ENCODE data around the gene MARCKS. TPM values are rescaled to one million over a fixed set of nuclear protein-coding genes. Genes with fewer than 3 reads are reported as not detected.

Gene MARCKS
- total RNA-seq, 1 donor from 2014 or later: 158 TPM

DNA sequence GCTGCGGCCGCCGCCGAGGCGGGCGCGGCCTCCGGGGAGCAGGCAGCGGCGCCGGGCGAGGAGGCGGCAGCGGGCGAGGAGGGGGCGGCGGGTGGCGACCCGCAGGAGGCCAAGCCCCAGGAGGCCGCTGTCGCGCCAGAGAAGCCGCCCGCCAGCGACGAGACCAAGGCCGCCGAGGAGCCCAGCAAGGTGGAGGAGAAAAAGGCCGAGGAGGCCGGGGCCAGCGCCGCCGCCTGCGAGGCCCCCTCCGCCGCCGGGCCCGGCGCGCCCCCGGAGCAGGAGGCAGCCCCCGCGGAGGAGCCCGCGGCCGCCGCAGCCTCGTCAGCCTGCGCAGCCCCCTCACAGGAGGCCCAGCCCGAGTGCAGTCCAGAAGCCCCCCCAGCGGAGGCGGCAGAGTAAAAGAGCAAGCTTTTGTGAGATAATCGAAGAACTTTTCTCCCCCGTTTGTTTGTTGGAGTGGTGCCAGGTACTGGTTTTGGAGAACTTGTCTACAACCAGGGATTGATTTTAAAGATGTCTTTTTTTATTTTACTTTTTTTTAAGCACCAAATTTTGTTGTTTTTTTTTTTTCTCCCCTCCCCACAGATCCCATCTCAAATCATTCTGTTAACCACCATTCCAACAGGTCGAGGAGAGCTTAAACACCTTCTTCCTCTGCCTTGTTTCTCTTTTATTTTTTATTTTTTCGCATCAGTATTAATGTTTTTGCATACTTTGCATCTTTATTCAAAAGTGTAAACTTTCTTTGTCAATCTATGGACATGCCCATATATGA lies 3.2 kb downstream of the MARCKS start:
- TF ChIP-seq, protein P1, sequence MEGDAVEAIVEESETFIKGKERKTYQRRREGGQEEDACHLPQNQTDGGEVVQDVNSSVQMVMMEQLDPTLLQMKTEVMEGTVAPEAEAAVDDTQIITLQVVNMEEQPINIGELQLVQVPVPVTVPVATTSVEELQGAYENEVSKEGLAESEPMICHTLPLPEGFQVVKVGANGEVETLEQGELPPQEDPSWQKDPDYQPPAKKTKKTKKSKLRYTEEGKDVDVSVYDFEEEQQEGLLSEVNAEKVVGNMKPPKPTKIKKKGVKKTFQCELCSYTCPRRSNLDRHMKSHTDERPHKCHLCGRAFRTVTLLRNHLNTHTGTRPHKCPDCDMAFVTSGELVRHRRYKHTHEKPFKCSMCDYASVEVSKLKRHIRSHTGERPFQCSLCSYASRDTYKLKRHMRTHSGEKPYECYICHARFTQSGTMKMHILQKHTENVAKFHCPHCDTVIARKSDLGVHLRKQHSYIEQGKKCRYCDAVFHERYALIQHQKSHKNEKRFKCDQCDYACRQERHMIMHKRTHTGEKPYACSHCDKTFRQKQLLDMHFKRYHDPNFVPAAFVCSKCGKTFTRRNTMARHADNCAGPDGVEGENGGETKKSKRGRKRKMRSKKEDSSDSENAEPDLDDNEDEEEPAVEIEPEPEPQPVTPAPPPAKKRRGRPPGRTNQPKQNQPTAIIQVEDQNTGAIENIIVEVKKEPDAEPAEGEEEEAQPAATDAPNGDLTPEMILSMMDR (IDR thresholded peaks at IDR 0.05; ENCODE audit: unreplicated experiment): no peak
- Mint-ChIP-seq H3K27me3 (no peaks in the 10 kb centered on the region), H3K4me1 (ENCODE audit: low read depth) (peaks cover 21% of the 10 kb centered on the region), H3K9me3 (ENCODE audit: low read depth) (no peaks in the 10 kb centered on the region), H3K4me3 (ENCODE audit: low read depth) (peak overlapping the region; percentile 76), H3K27ac (peak overlapping the region; percentile 82), H3K36me3 (ENCODE audit: insufficient read depth) (peaks cover 19% of the 10 kb centered on the region)
- DNase-seq (ENCODE audit: low spot score, unreplicated experiment): peak; percentile 15

DNA sequence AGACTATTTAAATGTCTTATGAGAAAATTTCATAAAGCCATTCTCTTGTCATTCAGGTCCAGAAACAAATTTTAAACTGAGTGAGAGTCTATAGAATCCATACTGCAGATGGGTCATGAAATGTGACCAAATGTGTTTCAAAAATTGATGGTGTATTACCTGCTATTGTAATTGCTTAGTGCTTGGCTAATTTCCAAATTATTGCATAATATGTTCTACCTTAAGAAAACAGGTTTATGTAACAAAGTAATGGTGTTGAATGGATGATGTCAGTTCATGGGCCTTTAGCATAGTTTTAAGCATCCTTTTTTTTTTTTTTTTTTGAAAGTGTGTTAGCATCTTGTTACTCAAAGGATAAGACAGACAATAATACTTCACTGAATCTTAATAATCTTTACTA lies 5.0 kb downstream of the MARCKS start:
- H3K9me3 Mint-ChIP-seq (ENCODE audit: low read depth): no peaks in the 10 kb centered on the region
- no peak for DNase-seq (ENCODE audit: low spot score, unreplicated experiment)
- H3K4me3 Mint-ChIP-seq (ENCODE audit: low read depth): no peak overlapping the region
- peaks cover 17% of the 10 kb centered on the region for H3K4me1 Mint-ChIP-seq (ENCODE audit: low read depth)
- H3K27me3 Mint-ChIP-seq: no peaks in the 10 kb centered on the region
- H3K27ac Mint-ChIP-seq: no peak overlapping the region
- TF ChIP-seq, protein P1 (IDR thresholded peaks at IDR 0.05; ENCODE audit: unreplicated experiment): no peak
- peaks cover 19% of the 10 kb centered on the region for H3K36me3 Mint-ChIP-seq (ENCODE audit: insufficient read depth)

GRCh38 chr6:113870917-113871316 lies 13.8 kb downstream of the MARCKS start:
- DNase-seq (ENCODE audit: low spot score, unreplicated experiment): no peak
- H3K36me3 Mint-ChIP-seq (ENCODE audit: insufficient read depth): no peaks in the 10 kb centered on the region
- H3K27ac Mint-ChIP-seq: no peak overlapping the region
- no peak overlapping the region for H3K4me3 Mint-ChIP-seq (ENCODE audit: low read depth)
- TF ChIP-seq, protein P1 (IDR thresholded peaks at IDR 0.05; ENCODE audit: unreplicated experiment): no peak
- H3K9me3 Mint-ChIP-seq (ENCODE audit: low read depth): no peaks in the 10 kb centered on the region
- no peaks in the 10 kb centered on the region for H3K27me3 Mint-ChIP-seq
- peaks cover 2% of the 10 kb centered on the region for H3K4me1 Mint-ChIP-seq (ENCODE audit: low read depth)

DNA sequence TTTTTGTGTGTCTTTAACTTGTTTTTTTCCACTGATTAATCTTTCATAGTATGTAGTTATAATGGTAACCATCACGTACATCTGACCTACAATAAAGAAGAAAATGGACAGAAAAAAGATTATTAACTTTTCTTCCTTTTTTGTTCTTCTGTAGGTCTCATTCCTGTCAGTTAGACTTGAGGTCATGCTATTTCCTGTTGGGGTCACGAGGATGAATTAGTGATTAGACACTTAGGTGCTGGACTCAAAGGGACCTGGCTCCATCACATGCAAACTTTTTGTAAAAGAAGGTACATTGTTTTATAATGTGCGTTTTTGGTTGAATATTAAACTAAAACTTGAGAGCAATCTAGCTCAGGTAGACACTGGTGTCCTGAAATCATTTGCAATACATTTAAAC lies 14.8 kb downstream of the MARCKS start:
- TF ChIP-seq, protein P1 (IDR thresholded peaks at IDR 0.05; ENCODE audit: unreplicated experiment): no peak
- no peak overlapping the region for H3K27ac Mint-ChIP-seq
- no peak overlapping the region for H3K4me3 Mint-ChIP-seq (ENCODE audit: low read depth)
- H3K27me3 Mint-ChIP-seq: no peaks in the 10 kb centered on the region
- H3K9me3 Mint-ChIP-seq (ENCODE audit: low read depth): no peaks in the 10 kb centered on the region
- H3K36me3 Mint-ChIP-seq (ENCODE audit: insufficient read depth): no peaks in the 10 kb centered on the region
- peaks cover 2% of the 10 kb centered on the region for H3K4me1 Mint-ChIP-seq (ENCODE audit: low read depth)
- DNase-seq (ENCODE audit: low spot score, unreplicated experiment): no peak

DNA sequence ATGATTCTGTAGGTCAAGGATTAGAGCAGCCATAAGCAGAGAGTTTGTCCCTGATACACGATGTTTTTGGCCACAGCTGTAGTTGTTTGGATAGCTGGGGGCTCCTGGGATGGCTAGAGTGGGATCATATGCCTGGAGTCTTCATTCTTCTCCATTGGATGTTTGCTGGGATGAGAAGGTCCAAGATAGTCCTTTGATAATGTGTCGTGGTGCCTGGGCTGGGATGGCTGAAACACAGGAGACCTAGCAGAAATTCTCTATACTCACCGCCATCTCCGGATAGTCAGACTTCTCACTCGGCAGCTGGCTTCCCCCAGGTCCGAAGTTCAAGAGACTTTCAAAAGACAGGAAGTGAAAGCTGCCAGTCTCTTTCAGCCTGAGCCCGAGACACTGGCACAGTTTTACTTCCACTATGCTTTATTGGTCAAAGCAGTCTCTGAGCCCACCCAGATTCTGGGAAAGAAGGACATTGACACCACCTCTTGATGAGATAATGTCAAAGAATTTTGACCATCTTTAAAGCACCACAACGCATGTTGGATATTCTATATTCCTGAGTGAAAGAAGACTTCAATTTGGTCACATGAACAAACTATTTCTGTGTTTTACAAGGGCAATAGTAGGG lies 16.0 kb downstream of the MARCKS start:
- no peak overlapping the region for H3K27ac Mint-ChIP-seq
- no peak for DNase-seq (ENCODE audit: low spot score, unreplicated experiment)
- no peaks in the 10 kb centered on the region for H3K36me3 Mint-ChIP-seq (ENCODE audit: insufficient read depth)
- peaks cover 2% of the 10 kb centered on the region for H3K4me1 Mint-ChIP-seq (ENCODE audit: low read depth)
- TF ChIP-seq, protein P1 (IDR thresholded peaks at IDR 0.05; ENCODE audit: unreplicated experiment): no peak
- H3K27me3 Mint-ChIP-seq: no peaks in the 10 kb centered on the region
- no peaks in the 10 kb centered on the region for H3K9me3 Mint-ChIP-seq (ENCODE audit: low read depth)
- no peak overlapping the region for H3K4me3 Mint-ChIP-seq (ENCODE audit: low read depth)
